Osteocyte (in vitro differentiated cells): Measurements from ENCODE around the gene LSM10. TPM values are rescaled to one million over a fixed set of nuclear protein-coding genes. Genes with fewer than 3 reads are reported as not detected.

Experiments used
- DNase-seq: peaks from one replicate; pipeline ENCODE4 v3.0.0; 2021; ENCODE audit warnings: mixed read lengths; ENCODE audit not compliant: unreplicated experiment; ENCODE audit errors: extremely low spot score
- H3K27ac Mint-ChIP-seq: one replicate; pipeline ENCODE4 v1.8.0; 2021; ENCODE audit warnings: mild to moderate bottlenecking, mixed read lengths; ENCODE audit not compliant: unreplicated experiment
- H3K27me3 Mint-ChIP-seq: one replicate; pipeline ENCODE4 v1.8.0; 2021; ENCODE audit warnings: mixed read lengths; ENCODE audit not compliant: unreplicated experiment
- H3K36me3 Mint-ChIP-seq: one replicate; pipeline ENCODE4 v1.8.0; 2021; ENCODE audit warnings: mixed read lengths; ENCODE audit not compliant: unreplicated experiment
- H3K4me1 Mint-ChIP-seq: one replicate; pipeline ENCODE4 v1.8.0; 2021; ENCODE audit warnings: mixed read lengths; ENCODE audit not compliant: unreplicated experiment
- H3K4me3 Mint-ChIP-seq: one replicate; pipeline ENCODE4 v1.8.0; 2021; ENCODE audit warnings: mild to moderate bottlenecking, moderate library complexity, mixed read lengths; ENCODE audit not compliant: unreplicated experiment
- H3K9me3 Mint-ChIP-seq: one replicate; pipeline ENCODE4 v1.8.0; 2021; ENCODE audit warnings: mixed read lengths; ENCODE audit not compliant: unreplicated experiment
- total RNA-seq: library from RNA; stranded (reverse); gene quantifications from 2 replicates; pipeline ENCODE4 v1.2.1, GENCODE V29; 2021
- TF ChIP-seq, protein P1 (sequence below): fragments of 200-600 bp; sonication (generic); IDR thresholded peaks from 2 replicates; pipeline ENCODE4 v1.5.0; 2021; ENCODE audit warnings: antibody characterized with exemption, mild to moderate bottlenecking, moderate library complexity

LSM10 gene
- total RNA-seq, 1 donor from 2014 or later = 48.2 TPM

DNA sequence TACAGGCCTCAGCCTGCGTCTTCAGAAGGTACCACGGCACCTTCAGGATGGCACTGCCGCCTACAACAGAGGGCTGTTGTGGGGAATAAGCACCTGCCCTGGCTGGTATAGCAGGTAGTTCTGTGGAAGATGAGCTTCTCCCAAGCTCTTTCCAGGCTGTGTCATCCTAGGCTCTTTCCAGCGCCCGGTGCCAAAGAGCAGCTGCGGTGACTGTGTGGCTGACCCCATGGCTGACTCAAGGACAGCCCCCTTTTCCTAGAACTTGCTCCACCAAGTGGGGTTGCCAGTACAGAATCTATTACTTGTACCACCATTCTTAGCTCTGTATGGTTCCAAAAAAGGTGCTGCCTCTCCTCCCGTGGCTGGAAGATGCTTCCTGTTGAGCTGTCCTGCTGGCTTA is 52.4 kb downstream of the LSM10 start:
- peaks cover 34% of the 10 kb centered on the region for H3K4me1 Mint-ChIP-seq
- peaks cover 36% of the 10 kb centered on the region for H3K36me3 Mint-ChIP-seq
- TF ChIP-seq, protein P1, sequence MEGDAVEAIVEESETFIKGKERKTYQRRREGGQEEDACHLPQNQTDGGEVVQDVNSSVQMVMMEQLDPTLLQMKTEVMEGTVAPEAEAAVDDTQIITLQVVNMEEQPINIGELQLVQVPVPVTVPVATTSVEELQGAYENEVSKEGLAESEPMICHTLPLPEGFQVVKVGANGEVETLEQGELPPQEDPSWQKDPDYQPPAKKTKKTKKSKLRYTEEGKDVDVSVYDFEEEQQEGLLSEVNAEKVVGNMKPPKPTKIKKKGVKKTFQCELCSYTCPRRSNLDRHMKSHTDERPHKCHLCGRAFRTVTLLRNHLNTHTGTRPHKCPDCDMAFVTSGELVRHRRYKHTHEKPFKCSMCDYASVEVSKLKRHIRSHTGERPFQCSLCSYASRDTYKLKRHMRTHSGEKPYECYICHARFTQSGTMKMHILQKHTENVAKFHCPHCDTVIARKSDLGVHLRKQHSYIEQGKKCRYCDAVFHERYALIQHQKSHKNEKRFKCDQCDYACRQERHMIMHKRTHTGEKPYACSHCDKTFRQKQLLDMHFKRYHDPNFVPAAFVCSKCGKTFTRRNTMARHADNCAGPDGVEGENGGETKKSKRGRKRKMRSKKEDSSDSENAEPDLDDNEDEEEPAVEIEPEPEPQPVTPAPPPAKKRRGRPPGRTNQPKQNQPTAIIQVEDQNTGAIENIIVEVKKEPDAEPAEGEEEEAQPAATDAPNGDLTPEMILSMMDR = no peak
- no peaks in the 10 kb centered on the region for H3K27me3 Mint-ChIP-seq
- H3K9me3 Mint-ChIP-seq = no peaks in the 10 kb centered on the region
- no peak for DNase-seq
- H3K4me3 Mint-ChIP-seq = no peak overlapping the region
- H3K27ac Mint-ChIP-seq = no peak overlapping the region

DNA sequence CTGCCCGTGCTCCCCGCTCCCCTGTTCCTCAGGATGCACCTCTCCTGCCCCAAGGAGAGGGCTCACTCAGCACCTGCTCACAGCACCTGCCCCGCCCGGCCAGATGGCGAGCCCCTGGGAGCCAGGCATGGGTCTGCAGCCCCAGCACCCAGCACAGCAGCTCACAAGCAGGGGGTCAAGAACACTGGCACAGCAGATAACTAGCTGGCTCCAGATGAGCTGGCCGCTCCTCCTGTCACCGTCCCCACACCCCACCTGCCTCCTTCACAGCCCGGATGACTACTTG is 53.4 kb downstream of the LSM10 start:
- Mint-ChIP-seq H3K27me3 (no peaks in the 10 kb centered on the region), H3K9me3 (no peaks in the 10 kb centered on the region), H3K4me1 (peaks cover 24% of the 10 kb centered on the region), H3K27ac (peak overlapping the region; percentile 63), H3K4me3 (no peak overlapping the region), H3K36me3 (peaks cover 40% of the 10 kb centered on the region)
- DNase-seq = no peak
- TF ChIP-seq, protein P1 = no peak

DNA sequence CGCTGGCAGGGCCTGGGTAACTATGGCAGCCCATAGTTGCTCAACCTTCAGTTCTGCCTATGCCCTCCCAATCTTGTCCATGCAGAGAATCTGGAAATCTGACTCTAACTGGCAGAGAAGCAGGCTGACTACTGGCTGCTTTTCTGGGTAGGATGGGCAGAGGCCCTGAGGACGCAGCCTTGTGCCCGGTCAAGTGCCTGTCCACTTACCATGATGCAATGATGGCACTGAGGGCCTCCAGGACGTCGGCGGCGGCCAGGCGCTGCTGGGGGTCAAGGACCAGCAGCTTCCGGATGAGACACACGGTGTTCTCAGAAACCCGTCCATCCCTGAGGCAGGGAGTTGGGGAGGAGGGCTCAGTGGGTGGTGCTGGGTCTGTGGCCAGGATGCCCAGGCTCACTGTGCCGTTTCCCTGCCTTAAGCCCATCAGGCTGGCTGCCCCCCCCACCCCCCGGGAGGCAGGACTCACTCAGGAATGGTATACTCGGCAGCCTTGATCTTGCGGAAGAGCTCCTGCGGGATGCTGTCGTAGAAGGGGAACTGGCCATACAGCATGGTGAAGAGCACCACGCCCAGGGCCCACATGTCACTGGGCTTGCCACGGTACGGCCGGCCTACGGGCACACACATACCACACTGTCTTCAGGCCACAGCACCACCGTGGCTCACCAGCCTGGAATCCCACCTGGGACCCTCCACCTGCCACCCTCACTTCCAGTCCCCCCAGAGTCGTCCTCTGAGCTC is 53.9 kb downstream of the LSM10 start:
- Mint-ChIP-seq H3K27ac (peak overlapping the region; percentile 63), H3K36me3 (peaks cover 41% of the 10 kb centered on the region), H3K4me3 (no peak overlapping the region), H3K27me3 (no peaks in the 10 kb centered on the region), H3K9me3 (no peaks in the 10 kb centered on the region), H3K4me1 (peaks cover 20% of the 10 kb centered on the region)
- DNase-seq = no peak
- TF ChIP-seq, protein P1 = no peak

Other genes with a start within 250 kb of the LSM10 start
- gene TRAPPC3, start 248.4 kb downstream of the LSM10 start, total RNA-seq = 68.9 and 72.4 TPM in 2 replicates
- 157 and 163 TPM in 2 replicates for gene MAP7D1, start 241.7 kb downstream of the LSM10 start, total RNA-seq
- gene THRAP3, start 173.5 kb downstream of the LSM10 start, total RNA-seq = 117 and 118 TPM in 2 replicates
- gene SH3D21, start 91.5 kb downstream of the LSM10 start, total RNA-seq = 5.1 and 6.4 TPM in 2 replicates
- 113 and 115 TPM in 2 replicates for gene EVA1B, start 74.3 kb downstream of the LSM10 start, total RNA-seq
- 42.0 and 45.0 TPM in 2 replicates for gene STK40, start 12.0 kb downstream of the LSM10 start, total RNA-seq
- 5.0 and 7.1 TPM in 2 replicates for gene OSCP1, start 52.5 kb upstream of the LSM10 start, total RNA-seq
- 59.0 and 64.4 TPM in 2 replicates for gene MRPS15, start 66.5 kb upstream of the LSM10 start, total RNA-seq
- not detected in 2 replicates for gene CSF3R, start 85.0 kb upstream of the LSM10 start, total RNA-seq